DND-41 (cell line): ENCODE measurements around the gene BORCS6.

Source experiments
- ATAC-seq: fragments of 200-7000 bp; cut with Tn5 transposase; 3 replicates; pipeline ENCODE4 v1.9.1; 2021; ENCODE audit warnings: low read depth; ENCODE audit not compliant: insufficient read depth
- DNase-seq: peaks from one replicate; pipeline ENCODE4 v3.0.0-alpha.2; 2020
- H2AFZ ChIP-seq: 2 replicates; pipeline ENCODE4 v1.6.0; 2012; ENCODE audit warnings: low read depth, low read length
- H3K27ac ChIP-seq: 2 replicates; pipeline ENCODE4 v1.5.1; 2012; ENCODE audit warnings: low read length, inconsistent platforms
- H3K27me3 ChIP-seq: fragments of 200-600 bp; sonication (generic); 2 replicates; pipeline ENCODE4 v1.6.0; 2012; ENCODE audit warnings: low read length, mild to moderate bottlenecking, inconsistent platforms; ENCODE audit not compliant: insufficient read depth, poor library complexity
- H3K36me3 ChIP-seq: 2 replicates; pipeline ENCODE4 v1.5.1; 2012; ENCODE audit warnings: low read length, inconsistent platforms; ENCODE audit not compliant: insufficient read depth
- H3K4me1 ChIP-seq: 2 replicates; pipeline ENCODE4 v1.5.1; 2012; ENCODE audit warnings: mild to moderate bottlenecking, low read length; ENCODE audit not compliant: insufficient read depth
- H3K4me2 ChIP-seq: 2 replicates; pipeline ENCODE4 v1.6.0; 2012; ENCODE audit warnings: mild to moderate bottlenecking, moderate library complexity, low read length, inconsistent platforms; ENCODE audit not compliant: insufficient read depth
- H3K4me3 ChIP-seq, 2 experiments: fragments of 200-600 bp in 1 of 2; shearing (Covaris generic) in 1 of 2; 2 replicates each; pipeline ENCODE4 v1.5.1; 2012 to 2016; ENCODE audit warnings: inconsistent platforms in 2 of 2, low read length in 2 of 2, mild to moderate bottlenecking in 2 of 2, low read depth in 1 of 2, moderate library complexity in 1 of 2
- H3K79me2 ChIP-seq: 2 replicates; pipeline ENCODE4 v1.6.0; 2012; ENCODE audit warnings: low read length, inconsistent platforms; ENCODE audit not compliant: insufficient read depth
- H3K9ac ChIP-seq: 2 replicates; pipeline ENCODE4 v1.6.0; 2012; ENCODE audit warnings: low read depth, mild to moderate bottlenecking, inconsistent platforms, low read length, moderate library complexity
- H3K9me3 ChIP-seq: 2 replicates; pipeline ENCODE4 v1.5.1; 2012; ENCODE audit warnings: low read length, moderate library complexity, mild to moderate bottlenecking, inconsistent platforms; ENCODE audit not compliant: insufficient read depth, severe bottlenecking
- H4K20me1 ChIP-seq: 2 replicates; pipeline ENCODE4 v1.6.0; 2012; ENCODE audit warnings: low read length; ENCODE audit not compliant: insufficient read depth
- EZH2 ChIP-seq: IDR thresholded peaks from 3 replicates; pipeline ENCODE4 v1.6.1; 2012; ENCODE audit warnings: borderline replicate concordance, low read depth, mild to moderate bottlenecking, moderate library complexity, low read length, inconsistent platforms; ENCODE audit not compliant: severe bottlenecking
- TF ChIP-seq, protein P1 (sequence below): IDR thresholded peaks from 2 replicates; pipeline ENCODE4 v1.5.1; 2012; ENCODE audit warnings: borderline replicate concordance, low read length, moderate library complexity, mild to moderate bottlenecking; ENCODE audit not compliant: poor library complexity, severe bottlenecking; ENCODE audit errors: extremely low read depth

BORCS6 gene

DNA sequence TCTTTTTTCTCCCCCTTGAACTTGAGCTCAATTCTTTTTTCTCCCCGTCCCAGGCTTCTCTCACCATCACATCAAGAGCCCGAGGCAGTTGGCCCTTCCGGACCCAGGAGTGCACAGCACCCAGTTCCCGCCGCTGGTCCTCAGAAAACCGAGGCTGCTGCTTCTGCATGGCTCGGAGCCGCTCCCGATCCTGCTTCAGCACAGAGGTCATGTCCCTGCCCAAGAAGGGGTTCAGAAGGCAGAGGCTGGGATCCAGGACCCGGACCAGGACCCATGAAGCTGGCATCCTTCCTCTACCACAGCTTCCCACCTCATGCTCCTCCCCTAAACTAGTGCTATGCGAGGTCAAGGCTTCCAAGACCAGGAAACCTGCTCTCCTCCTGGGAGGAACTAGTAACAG, 48.2 kb downstream of the BORCS6 start:
- ATAC-seq (no peak), DNase-seq (no peak)
- H3K79me2 ChIP-seq: no peaks in the 10 kb centered on the region
- no peak overlapping the region for H3K4me2 ChIP-seq
- peaks cover 29% of the 10 kb centered on the region for H3K4me1 ChIP-seq
- no peak overlapping the region for H3K27ac ChIP-seq
- TF ChIP-seq EZH2: no peak
- TF ChIP-seq, protein P1, sequence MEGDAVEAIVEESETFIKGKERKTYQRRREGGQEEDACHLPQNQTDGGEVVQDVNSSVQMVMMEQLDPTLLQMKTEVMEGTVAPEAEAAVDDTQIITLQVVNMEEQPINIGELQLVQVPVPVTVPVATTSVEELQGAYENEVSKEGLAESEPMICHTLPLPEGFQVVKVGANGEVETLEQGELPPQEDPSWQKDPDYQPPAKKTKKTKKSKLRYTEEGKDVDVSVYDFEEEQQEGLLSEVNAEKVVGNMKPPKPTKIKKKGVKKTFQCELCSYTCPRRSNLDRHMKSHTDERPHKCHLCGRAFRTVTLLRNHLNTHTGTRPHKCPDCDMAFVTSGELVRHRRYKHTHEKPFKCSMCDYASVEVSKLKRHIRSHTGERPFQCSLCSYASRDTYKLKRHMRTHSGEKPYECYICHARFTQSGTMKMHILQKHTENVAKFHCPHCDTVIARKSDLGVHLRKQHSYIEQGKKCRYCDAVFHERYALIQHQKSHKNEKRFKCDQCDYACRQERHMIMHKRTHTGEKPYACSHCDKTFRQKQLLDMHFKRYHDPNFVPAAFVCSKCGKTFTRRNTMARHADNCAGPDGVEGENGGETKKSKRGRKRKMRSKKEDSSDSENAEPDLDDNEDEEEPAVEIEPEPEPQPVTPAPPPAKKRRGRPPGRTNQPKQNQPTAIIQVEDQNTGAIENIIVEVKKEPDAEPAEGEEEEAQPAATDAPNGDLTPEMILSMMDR: no peak
- H3K9ac ChIP-seq: no peak overlapping the region
- no peak overlapping the region for H2AFZ ChIP-seq
- H3K27me3 ChIP-seq: no peaks in the 10 kb centered on the region
- H3K4me3 ChIP-seq: no peak overlapping the region
- H3K36me3 ChIP-seq: peaks cover 63% of the 10 kb centered on the region
- no peaks in the 10 kb centered on the region for H3K9me3 ChIP-seq
- H4K20me1 ChIP-seq: peaks cover 3% of the 10 kb centered on the region; the same call in 1 of the 2 replicates

DNA sequence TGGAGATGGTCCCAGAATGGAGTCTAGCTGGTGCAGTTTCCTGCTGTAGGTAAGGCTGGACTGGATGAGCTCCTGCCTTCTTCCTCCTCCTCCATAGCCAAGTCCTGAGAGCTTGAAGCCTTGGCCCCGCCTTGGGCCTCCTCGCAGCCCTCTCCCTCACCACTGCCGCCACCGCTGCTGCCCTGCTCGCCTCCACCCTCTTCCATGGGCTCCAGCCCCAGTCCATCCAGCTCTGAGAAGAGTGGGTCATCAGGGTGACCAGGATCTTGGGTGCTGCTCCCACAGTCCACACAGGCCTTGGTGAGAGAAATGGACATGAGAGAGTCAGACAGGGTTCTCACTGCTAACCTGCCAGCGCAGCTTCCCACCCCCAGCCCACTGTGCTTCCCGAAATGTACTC, 48.9 kb downstream of the BORCS6 start:
- H3K9me3 ChIP-seq: no peaks in the 10 kb centered on the region
- H3K4me2 ChIP-seq: no peak overlapping the region
- H3K27me3 ChIP-seq: no peaks in the 10 kb centered on the region
- no peak for DNase-seq
- H3K9ac ChIP-seq: no peak overlapping the region
- no peaks in the 10 kb centered on the region for H3K79me2 ChIP-seq
- H3K4me1 ChIP-seq: peaks cover 29% of the 10 kb centered on the region
- H2AFZ ChIP-seq: no peak overlapping the region
- H3K27ac ChIP-seq: no peak overlapping the region
- ATAC-seq: no peak
- no peak overlapping the region for H3K4me3 ChIP-seq
- H4K20me1 ChIP-seq: peaks cover 3% of the 10 kb centered on the region; the same call in 1 of the 2 replicates
- TF ChIP-seq EZH2: no peak
- TF ChIP-seq, protein P1: no peak
- peaks cover 56% of the 10 kb centered on the region for H3K36me3 ChIP-seq

DNA sequence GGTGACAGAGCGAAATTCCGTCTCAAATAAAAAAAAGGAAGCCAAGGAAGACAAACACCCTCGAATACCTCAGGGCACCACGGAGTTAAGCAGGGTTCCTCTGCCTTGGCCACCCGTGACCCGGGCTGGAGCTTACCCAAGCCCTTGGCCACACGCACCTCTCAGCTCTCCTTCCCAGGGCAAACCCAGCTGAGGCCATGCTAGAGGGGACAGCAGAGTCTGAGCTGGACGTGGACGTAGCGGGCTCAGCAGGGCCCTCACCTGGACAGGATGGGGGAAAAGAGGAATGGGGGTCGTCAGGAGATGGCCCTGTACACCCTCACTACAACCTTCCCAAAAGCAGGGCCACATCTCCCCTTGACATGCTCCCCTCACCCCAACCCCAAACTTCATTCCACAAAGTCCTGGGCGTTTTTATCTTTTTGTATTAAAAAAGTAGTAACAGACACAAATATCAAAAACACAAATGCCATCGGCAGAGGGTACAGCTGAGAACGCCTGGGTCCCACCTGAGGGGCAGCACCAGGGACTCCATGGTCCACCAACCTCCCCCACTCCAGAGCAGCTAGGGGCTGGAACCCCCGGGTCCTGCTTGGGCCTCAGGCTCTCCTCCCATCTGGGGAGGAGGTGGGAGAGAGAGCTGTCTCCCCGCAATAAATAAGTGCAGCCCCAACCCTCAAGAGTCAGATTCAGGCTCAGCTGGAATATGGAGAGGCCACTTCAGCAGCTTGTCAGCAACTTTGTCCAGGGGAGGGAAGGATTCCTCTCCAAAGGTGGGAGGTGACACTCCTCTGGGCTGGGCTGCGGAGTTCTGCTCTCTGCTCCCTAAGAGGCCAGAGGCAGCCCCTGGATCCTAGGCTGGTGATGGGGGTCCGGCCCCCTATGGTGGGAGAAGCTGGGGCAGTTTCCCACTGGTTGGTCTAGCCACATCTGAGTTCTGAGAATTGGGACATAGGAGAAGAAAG, 49.6 kb downstream of the BORCS6 start:
- no peaks in the 10 kb centered on the region for H3K9me3 ChIP-seq
- no peaks in the 10 kb centered on the region for H3K79me2 ChIP-seq
- no peak overlapping the region for H2AFZ ChIP-seq
- peak overlapping the region; percentile 66; the same call in 1 of the 2 replicates for H3K9ac ChIP-seq
- H3K4me3 ChIP-seq: no peak overlapping the region
- H3K27me3 ChIP-seq: no peaks in the 10 kb centered on the region
- ATAC-seq (no peak), DNase-seq (no peak)
- H3K4me1 ChIP-seq: peaks cover 29% of the 10 kb centered on the region
- TF ChIP-seq, protein P1: no peak
- TF ChIP-seq EZH2: no peak
- peak overlapping the region; percentile 36; the same call in 1 of the 2 replicates for H3K27ac ChIP-seq
- H4K20me1 ChIP-seq: no peaks in the 10 kb centered on the region
- peaks cover 49% of the 10 kb centered on the region for H3K36me3 ChIP-seq
- H3K4me2 ChIP-seq: peak overlapping the region; percentile 83
